Measurements from ENCODE around the gene PRPF19. TPM values are rescaled to one million over a fixed set of nuclear protein-coding genes. Genes with fewer than 3 reads are reported as not detected.

PRPF19 gene
- total RNA-seq, 3 donors from 2014 or later = 61.1 to 74.1 (median 64.6) TPM

- ATAC-seq (no peak), DNase-seq (no peak)
- TF ChIP-seq, protein P1, sequence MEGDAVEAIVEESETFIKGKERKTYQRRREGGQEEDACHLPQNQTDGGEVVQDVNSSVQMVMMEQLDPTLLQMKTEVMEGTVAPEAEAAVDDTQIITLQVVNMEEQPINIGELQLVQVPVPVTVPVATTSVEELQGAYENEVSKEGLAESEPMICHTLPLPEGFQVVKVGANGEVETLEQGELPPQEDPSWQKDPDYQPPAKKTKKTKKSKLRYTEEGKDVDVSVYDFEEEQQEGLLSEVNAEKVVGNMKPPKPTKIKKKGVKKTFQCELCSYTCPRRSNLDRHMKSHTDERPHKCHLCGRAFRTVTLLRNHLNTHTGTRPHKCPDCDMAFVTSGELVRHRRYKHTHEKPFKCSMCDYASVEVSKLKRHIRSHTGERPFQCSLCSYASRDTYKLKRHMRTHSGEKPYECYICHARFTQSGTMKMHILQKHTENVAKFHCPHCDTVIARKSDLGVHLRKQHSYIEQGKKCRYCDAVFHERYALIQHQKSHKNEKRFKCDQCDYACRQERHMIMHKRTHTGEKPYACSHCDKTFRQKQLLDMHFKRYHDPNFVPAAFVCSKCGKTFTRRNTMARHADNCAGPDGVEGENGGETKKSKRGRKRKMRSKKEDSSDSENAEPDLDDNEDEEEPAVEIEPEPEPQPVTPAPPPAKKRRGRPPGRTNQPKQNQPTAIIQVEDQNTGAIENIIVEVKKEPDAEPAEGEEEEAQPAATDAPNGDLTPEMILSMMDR (IDR thresholded peaks at IDR 0.05) = no peak
- no peak overlapping the region for H3K4me3 ChIP-seq
- no peaks in the 10 kb centered on the region for H3K4me1 ChIP-seq (ENCODE audit: low read depth)
- H3K36me3 ChIP-seq (ENCODE audit: low read depth) = no peaks in the 10 kb centered on the region
- H3K9me3 ChIP-seq = no peaks in the 10 kb centered on the region
- intact Hi-C loops (cut with DNase I, micrococcal nuclease) = no loop called here
These were observed 27.3 kb downstream of the PRPF19 start for GRCh38 chr11:60879104-60879503.

GRCh38 chr11:60878245-60879101 lies 27.9 kb downstream of the PRPF19 start:
- H3K36me3 ChIP-seq (ENCODE audit: low read depth) = no peaks in the 10 kb centered on the region
- intact Hi-C loops (cut with DNase I, micrococcal nuclease) = no loop called here
- ATAC-seq (no peak), DNase-seq (peak in 1 of 3 donors; percentile 2)
- H3K4me1 ChIP-seq (ENCODE audit: low read depth) = no peaks in the 10 kb centered on the region
- TF ChIP-seq, protein P1 (IDR thresholded peaks at IDR 0.05) = no peak
- H3K9me3 ChIP-seq = no peaks in the 10 kb centered on the region
- H3K4me3 ChIP-seq = no peak overlapping the region

- ATAC-seq = no peak
- Histone ChIP-seq H3K36me3 (ENCODE audit: low read depth) (no peaks in the 10 kb centered on the region), H3K4me3 (no peak overlapping the region), H3K9me3 (no peaks in the 10 kb centered on the region), H3K4me1 (ENCODE audit: low read depth) (no peaks in the 10 kb centered on the region)
- TF ChIP-seq, protein P1 (IDR thresholded peaks at IDR 0.05) = no peak
- peak in 1 of 3 donors; percentile 7 for DNase-seq
- intact Hi-C loops (cut with DNase I, micrococcal nuclease) = no loop called here
These were observed 30.3 kb downstream of the PRPF19 start for GRCh38 chr11:60876168-60876485.

GRCh38 chr11:60875366-60876167 lies 30.8 kb downstream of the PRPF19 start:
- no peaks in the 10 kb centered on the region for H3K9me3 ChIP-seq
- no peak overlapping the region for H3K4me3 ChIP-seq
- intact Hi-C loops (cut with DNase I, micrococcal nuclease) = no loop called here
- DNase-seq (peak in 1 of 3 donors; percentile 7), ATAC-seq (peak; percentile 10)
- TF ChIP-seq, protein P1 (IDR thresholded peaks at IDR 0.05) = no peak
- no peaks in the 10 kb centered on the region for H3K36me3 ChIP-seq (ENCODE audit: low read depth)
- no peaks in the 10 kb centered on the region for H3K4me1 ChIP-seq (ENCODE audit: low read depth)

DNA sequence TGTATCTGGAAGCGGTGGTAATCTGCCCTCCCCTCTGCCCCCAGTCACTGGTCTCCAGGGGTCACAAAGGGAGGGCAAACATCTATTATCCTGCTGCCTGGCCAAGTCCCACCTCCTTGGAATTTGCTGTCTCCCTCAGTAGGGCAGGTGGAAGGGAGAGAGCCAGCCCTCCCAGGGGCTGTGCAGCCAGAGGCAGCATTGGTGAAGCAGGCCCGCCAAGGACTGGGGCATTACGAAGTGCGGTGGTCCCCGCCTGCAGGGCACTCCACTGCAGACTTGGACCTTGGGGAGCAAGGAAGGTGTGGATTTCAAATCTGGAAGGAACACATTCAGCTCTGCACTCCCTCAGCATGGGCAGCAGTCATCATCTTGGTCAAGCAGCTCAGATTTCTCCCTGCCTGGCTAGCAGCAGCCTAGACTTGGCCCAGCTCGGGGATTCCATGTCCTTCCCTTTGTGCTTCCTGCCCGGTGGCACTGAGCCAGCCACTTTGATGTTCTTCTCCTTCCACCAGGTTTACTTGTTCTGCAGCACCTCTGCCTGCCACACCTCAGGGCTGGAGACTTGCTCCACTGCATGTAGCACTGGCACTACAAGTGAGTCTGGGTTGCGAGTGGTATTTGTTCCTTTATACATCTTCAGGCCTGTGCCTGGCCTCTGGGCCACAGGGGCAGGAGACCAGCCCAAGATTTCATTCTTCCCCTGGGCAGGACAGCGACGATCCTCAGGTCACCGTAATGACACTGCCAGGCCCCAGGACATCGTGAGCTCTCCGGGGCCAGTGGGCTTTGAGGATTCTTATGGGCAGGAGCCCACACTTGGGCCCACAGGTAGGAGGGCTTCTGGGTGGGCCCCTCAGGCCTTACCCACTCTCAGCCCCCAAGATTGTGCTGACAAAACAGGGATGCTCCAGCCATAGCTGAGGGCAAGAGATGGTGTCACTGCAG lies 31.7 kb downstream of the PRPF19 start:
- Histone ChIP-seq H3K4me1 (ENCODE audit: low read depth) (no peaks in the 10 kb centered on the region), H3K4me3 (no peak overlapping the region), H3K36me3 (ENCODE audit: low read depth) (no peaks in the 10 kb centered on the region), H3K9me3 (no peaks in the 10 kb centered on the region)
- intact Hi-C loops (cut with DNase I, micrococcal nuclease) = no loop called here
- DNase-seq (peak in 1 of 3 donors; percentile 27), ATAC-seq (no peak)
- TF ChIP-seq, protein P1 (IDR thresholded peaks at IDR 0.05) = no peak
